Measurements from ENCODE around the gene NEK10. TPM values are rescaled to one million over a fixed set of nuclear protein-coding genes. Genes with fewer than 3 reads are reported as not detected.

Gene NEK10
- total RNA-seq, 1 experiment from 2014 or later = 1.2 TPM

- Histone ChIP-seq H3K9me2 (ENCODE audit: insufficient read depth) (no peaks in the 10 kb centered on the region), H3K4me2 (ENCODE audit: low read length) (0 out of 2 replicates have a peak overlapping the region, but pooled peaks have one; percentile 18), H3K4me1 (ENCODE audit: control insufficient read depth in 1 of 2, insufficient read depth in 2 of 2, low read length in 2 of 2) (peaks cover 0 to 28% of the 10 kb centered on the region in 2 experiments; a peak in 2 of 4 replicates), H3K79me2 (ENCODE audit: insufficient read depth, low read length) (no peaks in the 10 kb centered on the region), H3K36me3 (ENCODE audit: control insufficient read depth in 1 of 2, insufficient read depth in 2 of 2, low read length in 2 of 2) (no peaks in the 10 kb centered on the region), H3K9ac (ENCODE audit: low read length) (no peak overlapping the region), H2AFZ (ENCODE audit: low read depth, low read length, poor library complexity, severe bottlenecking) (no peak overlapping the region), H3K27ac (ENCODE audit: low read depth, low read length) (no peak overlapping the region), H3K9me3 (ENCODE audit: control insufficient read depth in 1 of 2, insufficient read depth in 1 of 2, low read depth in 1 of 2, low read length in 2 of 2) (no peaks in the 10 kb centered on the region), H3K4me3 (replicated peaks in 1 of 2; ENCODE audit: low read depth in 1 of 2, low read length in 2 of 2) (no peak overlapping the region), H4K20me1 (ENCODE audit: insufficient read depth) (no peaks in the 10 kb centered on the region), H3K27me3 (ENCODE audit: insufficient read depth, low read length) (no peaks in the 10 kb centered on the region)
- ChIA-PET POLR2A (no interaction called here), CTCF (interaction anchor here (1.0 kb wide), 1 partner anchor 30 kb away, joined by 4 read pairs; no protein-coding TSS in a partner anchor), RAD21 (ENCODE audit: low non-redundant PET in 1 of 2, low total read pairs in 2 of 2, uncharacterized antibody in 2 of 2, unreplicated experiment in 2 of 2) (no interaction called here)
- ATAC-seq (no peak), DNase-seq (ENCODE audit: low read depth, low spot score) (no peak)
- intact Hi-C loops (cut with micrococcal nuclease) = no loop called here
- TF ChIP-seq EGR1 (IDR thresholded peaks at IDR 0.05; ENCODE audit: low read depth) (no peak), POLR2AphosphoS5 (IDR thresholded peaks at IDR 0.05; ENCODE audit: low read depth, low read length) (no peak), TCF7L2 (IDR thresholded peaks at IDR 0.05; ENCODE audit: borderline replicate concordance, extremely low read depth, insufficient read depth, insufficient read length) (no peak), YY1 (IDR thresholded peaks at IDR 0.05; ENCODE audit: extremely low read depth, insufficient replicate concordance, low read depth, low read length) (no peak), POLR2A (IDR thresholded peaks at IDR 0.05; ENCODE audit: borderline replicate concordance, extremely low read depth, insufficient read depth, insufficient read length) (no peak), ZBTB33 (IDR thresholded peaks at IDR 0.05; ENCODE audit: extremely low read depth, insufficient replicate concordance, low read length) (no peak), ATF3 (IDR thresholded peaks at IDR 0.05) (no peak), ZFX (IDR thresholded peaks at IDR 0.05) (no peak), MAX (IDR thresholded peaks at IDR 0.05) (no peak), CEBPB (IDR thresholded peaks at IDR 0.05; ENCODE audit: low read depth) (no peak), FOSL1 (IDR thresholded peaks at IDR 0.05; ENCODE audit: low read depth) (no peak)
- BruUV-seq (replicated peaks) = no TSS peak
Observed at GRCh38 chr3:27224197-27224596, 145.0 kb downstream of the NEK10 start.
